ENCODE data around the gene AMBRA1.

The AMBRA1 gene, protein sequence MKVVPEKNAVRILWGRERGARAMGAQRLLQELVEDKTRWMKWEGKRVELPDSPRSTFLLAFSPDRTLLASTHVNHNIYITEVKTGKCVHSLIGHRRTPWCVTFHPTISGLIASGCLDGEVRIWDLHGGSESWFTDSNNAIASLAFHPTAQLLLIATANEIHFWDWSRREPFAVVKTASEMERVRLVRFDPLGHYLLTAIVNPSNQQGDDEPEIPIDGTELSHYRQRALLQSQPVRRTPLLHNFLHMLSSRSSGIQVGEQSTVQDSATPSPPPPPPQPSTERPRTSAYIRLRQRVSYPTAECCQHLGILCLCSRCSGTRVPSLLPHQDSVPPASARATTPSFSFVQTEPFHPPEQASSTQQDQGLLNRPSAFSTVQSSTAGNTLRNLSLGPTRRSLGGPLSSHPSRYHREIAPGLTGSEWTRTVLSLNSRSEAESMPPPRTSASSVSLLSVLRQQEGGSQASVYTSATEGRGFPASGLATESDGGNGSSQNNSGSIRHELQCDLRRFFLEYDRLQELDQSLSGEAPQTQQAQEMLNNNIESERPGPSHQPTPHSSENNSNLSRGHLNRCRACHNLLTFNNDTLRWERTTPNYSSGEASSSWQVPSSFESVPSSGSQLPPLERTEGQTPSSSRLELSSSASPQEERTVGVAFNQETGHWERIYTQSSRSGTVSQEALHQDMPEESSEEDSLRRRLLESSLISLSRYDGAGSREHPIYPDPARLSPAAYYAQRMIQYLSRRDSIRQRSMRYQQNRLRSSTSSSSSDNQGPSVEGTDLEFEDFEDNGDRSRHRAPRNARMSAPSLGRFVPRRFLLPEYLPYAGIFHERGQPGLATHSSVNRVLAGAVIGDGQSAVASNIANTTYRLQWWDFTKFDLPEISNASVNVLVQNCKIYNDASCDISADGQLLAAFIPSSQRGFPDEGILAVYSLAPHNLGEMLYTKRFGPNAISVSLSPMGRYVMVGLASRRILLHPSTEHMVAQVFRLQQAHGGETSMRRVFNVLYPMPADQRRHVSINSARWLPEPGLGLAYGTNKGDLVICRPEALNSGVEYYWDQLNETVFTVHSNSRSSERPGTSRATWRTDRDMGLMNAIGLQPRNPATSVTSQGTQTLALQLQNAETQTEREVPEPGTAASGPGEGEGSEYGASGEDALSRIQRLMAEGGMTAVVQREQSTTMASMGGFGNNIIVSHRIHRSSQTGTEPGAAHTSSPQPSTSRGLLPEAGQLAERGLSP (N-terminal part only)

GRCh38 chr11:46593550-46594373 is at the start of gene AMBRA1:
TSS of gene AMBRA1 (minus strand) at chr11:46594023. CDS start at chr11:46548380, 45,643 bp downstream.
- no peak for TF ChIP-seq JUND (IDR thresholded peaks at IDR 0.05; ENCODE audit: low read depth)
- peak; percentile 77 to 98 for DNase-seq (ENCODE audit: low read depth in 1 of 2, low spot score in 1 of 2)
- in situ Hi-C loops (cut with HindIII; ENCODE audit: low pct_unique_long_range_greater_than_20kb, low sequenced_read_pairs): no loop called here

- TF ChIP-seq JUND (IDR thresholded peaks at IDR 0.05; ENCODE audit: low read depth): no peak
- DNase-seq (ENCODE audit: low read depth in 1 of 2, low spot score in 1 of 2): no peak
- in situ Hi-C loops (cut with HindIII; ENCODE audit: low pct_unique_long_range_greater_than_20kb, low sequenced_read_pairs): no loop called here
Measured at GRCh38 chr11:46643531-46643930, 49.7 kb upstream of the AMBRA1 start.

GRCh38 chr11:46642627-46643335 is 49.0 kb upstream of the AMBRA1 start:
- in situ Hi-C loops (cut with HindIII; ENCODE audit: low pct_unique_long_range_greater_than_20kb, low sequenced_read_pairs): no loop called here
- TF ChIP-seq JUND (IDR thresholded peaks at IDR 0.05; ENCODE audit: low read depth): no peak
- no peak for DNase-seq (ENCODE audit: low read depth in 1 of 2, low spot score in 1 of 2)

DNA sequence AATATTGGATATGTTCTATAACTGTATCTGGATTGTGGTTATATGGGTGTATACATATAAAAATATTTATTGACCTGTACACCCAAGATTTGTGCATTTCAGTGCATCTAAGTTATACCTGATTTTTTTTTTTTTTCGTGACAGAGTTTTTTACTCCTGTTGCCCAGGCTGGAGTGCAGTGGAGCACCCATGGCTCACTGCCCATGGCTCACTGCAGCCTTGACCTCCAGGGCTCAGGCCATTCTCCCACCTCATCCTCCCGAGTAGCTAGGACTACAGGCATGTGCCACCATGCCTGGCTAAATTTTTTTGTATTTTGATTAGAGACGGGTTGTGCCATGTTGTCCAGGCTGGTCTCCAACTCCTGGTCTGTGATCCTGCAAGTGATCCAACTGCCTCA is 47.8 kb upstream of the AMBRA1 start:
- no peak for TF ChIP-seq JUND (IDR thresholded peaks at IDR 0.05; ENCODE audit: low read depth)
- in situ Hi-C loops (cut with HindIII; ENCODE audit: low pct_unique_long_range_greater_than_20kb, low sequenced_read_pairs): no loop called here

DNA sequence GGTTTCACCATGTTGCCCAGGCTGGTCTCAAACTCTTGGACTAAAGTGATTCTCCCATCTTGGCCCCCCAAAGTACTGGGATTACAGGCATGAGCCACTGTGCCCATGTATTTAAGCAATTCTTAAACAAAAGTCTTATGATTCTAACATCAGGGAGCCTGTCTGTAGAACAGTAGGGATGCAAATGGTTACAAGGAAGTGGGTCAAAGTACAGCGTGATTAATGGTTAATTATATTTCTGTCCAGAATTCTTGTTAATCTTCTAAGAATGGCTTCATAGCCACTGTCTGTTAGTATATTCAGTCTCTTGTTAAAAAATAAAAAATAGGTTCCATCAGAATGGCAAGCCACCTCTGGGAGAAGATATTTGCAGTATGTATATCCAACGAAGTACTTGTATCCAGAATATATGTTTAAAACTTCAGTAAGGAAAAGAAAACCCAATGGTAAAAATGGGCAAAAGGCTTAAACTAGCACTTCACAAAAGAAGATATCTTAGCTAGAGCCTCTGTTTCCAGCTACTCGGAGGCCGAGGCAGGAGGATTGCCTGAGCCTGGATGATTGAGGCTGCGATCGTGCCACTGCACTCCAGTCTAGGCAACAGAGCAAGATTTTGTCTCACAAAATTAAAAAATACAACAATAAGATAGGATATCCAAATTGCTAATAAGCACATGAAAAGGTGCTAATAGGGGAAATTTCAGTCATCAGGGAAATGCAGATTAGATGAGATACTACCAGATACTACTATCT is 46.4 kb upstream of the AMBRA1 start:
- in situ Hi-C loops (cut with HindIII; ENCODE audit: low pct_unique_long_range_greater_than_20kb, low sequenced_read_pairs): no loop called here
- no peak for TF ChIP-seq JUND (IDR thresholded peaks at IDR 0.05; ENCODE audit: low read depth)
- no peak for DNase-seq (ENCODE audit: low read depth in 1 of 2, low spot score in 1 of 2)

More for the DNA sequence above, 47.8 kb upstream of the AMBRA1 start:
- DNase-seq (ENCODE audit: low read depth in 1 of 2, low spot score in 1 of 2): no peak

DNA sequence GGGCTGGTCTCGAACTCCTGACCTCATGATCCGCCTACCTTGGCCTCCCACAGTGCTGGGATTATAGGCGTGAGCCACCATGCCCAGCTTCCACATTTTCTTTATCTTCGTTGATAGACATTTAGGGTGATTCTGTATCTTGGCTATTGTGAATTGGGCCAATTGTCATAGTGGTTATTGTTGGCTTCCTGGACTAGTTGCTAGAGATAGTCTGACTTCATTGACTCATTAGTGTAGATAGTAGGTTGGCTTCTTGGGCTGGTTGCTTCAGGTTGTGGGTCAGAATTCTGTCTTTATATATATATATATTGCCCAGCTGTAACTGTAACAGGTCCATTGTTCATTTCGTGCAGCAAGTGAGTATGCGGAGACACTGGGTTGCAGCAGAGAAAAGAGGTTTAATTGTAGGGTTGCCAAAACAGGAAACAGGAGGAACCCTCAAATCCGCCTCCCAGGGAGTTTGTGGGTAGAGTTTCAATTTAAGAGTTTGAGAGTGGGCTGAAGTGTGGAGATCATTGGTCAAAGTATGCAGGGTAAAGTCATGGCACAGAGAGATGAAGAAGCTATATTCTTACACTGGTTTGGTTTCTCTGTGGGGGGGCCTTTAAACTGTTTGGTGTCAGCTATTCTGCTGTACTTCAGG is 45.5 kb upstream of the AMBRA1 start:
- in situ Hi-C loops (cut with HindIII; ENCODE audit: low pct_unique_long_range_greater_than_20kb, low sequenced_read_pairs): no loop called here
- DNase-seq (ENCODE audit: low read depth in 1 of 2, low spot score in 1 of 2): no peak
- TF ChIP-seq JUND (IDR thresholded peaks at IDR 0.05; ENCODE audit: low read depth): no peak

GRCh38 chr11:46637546-46637945 is 43.7 kb upstream of the AMBRA1 start:
- in situ Hi-C loops (cut with HindIII; ENCODE audit: low pct_unique_long_range_greater_than_20kb, low sequenced_read_pairs): no loop called here
- no peak for TF ChIP-seq JUND (IDR thresholded peaks at IDR 0.05; ENCODE audit: low read depth)
- no peak for DNase-seq (ENCODE audit: low read depth in 1 of 2, low spot score in 1 of 2)

DNA sequence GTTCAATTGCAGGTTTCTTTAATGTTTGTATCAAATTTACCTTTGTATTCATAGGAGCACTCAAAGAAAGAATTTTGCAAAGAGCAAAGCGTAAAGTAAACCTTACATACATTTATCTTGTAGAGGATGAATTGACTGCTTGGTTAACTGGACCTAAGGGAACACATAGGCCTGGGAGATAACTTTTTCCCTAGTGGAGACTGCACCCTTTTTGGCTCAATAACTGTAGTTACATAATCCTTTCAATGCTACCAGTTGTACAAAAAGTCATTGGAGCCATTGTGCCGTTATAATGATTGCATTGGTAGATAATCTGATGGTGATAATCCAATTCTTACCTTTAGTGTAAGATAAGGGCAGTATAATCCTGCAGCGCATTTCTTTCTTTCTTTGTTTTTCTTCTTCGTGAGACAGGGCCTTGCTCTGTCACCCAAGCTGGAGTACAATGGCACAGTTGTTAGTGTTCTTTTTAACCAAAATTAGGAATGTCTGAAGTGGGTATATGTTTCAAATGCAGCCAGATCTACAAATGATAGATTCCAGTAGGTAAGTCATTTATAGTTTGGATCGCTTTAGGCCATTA is 41.8 kb upstream of the AMBRA1 start:
- in situ Hi-C loops (cut with HindIII; ENCODE audit: low pct_unique_long_range_greater_than_20kb, low sequenced_read_pairs): no loop called here
- no peak for TF ChIP-seq JUND (IDR thresholded peaks at IDR 0.05; ENCODE audit: low read depth)
- no peak for DNase-seq (ENCODE audit: low read depth in 1 of 2, low spot score in 1 of 2)

- in situ Hi-C loops (cut with HindIII; ENCODE audit: low pct_unique_long_range_greater_than_20kb, low sequenced_read_pairs): no loop called here
- no peak for TF ChIP-seq JUND (IDR thresholded peaks at IDR 0.05; ENCODE audit: low read depth)
Measured at GRCh38 chr11:46633291-46634217, 39.7 kb upstream of the AMBRA1 start.

More at GRCh38 chr11:46633291-46634217, 39.7 kb upstream of the AMBRA1 start:
- DNase-seq (ENCODE audit: low read depth in 1 of 2, low spot score in 1 of 2): no peak

All from T47D (cell line).